Transverse colon (tissue), 4 donors: ENCODE measurements around the gene HSDL2. TPM values are rescaled to one million over a fixed set of nuclear protein-coding genes. Genes with fewer than 3 reads are reported as not detected.

Experiments
- DNase-seq: peaks from one replicate; pipeline ENCODE4 v3.0.0-alpha.2; 2019
- H3K27ac ChIP-seq, 4 donors: fragments of 200-600 bp; sonication (generic); 2 replicates each; pipeline ENCODE4 v1.5.1; 2016 to 2018; ENCODE audit warnings: inconsistent platforms in 4 of 4
- H3K27me3 ChIP-seq: fragments of 200-600 bp; sonication (generic); 2 replicates; pipeline ENCODE4 v1.5.1; 2017; ENCODE audit warnings: inconsistent platforms
- H3K36me3 ChIP-seq, 4 donors: fragments of 200-600 bp; sonication (generic); 2 replicates each; pipeline ENCODE4 v1.5.1; 2017 to 2019; ENCODE audit warnings: inconsistent platforms in 4 of 4
- H3K4me1 ChIP-seq, 4 donors: fragments of 200-600 bp; sonication (generic); 2 replicates each; pipeline ENCODE4 v1.5.1; 2017 to 2020; ENCODE audit warnings: inconsistent platforms in 4 of 4
- H3K4me3 ChIP-seq, 4 donors: fragments of 200-600 bp; sonication (generic); 1 replicate in 1 of 4; 2 replicates in 3 of 4; pipeline versions ENCODE4 v1.5.1 to v1.6.1; 2017 to 2019; ENCODE audit warnings: inconsistent platforms in 4 of 4
- H3K9me3 ChIP-seq, 2 donors: fragments of 200-600 bp; sonication (generic); 2 replicates each; pipeline ENCODE4 v1.5.1; 2017 to 2019; ENCODE audit warnings: inconsistent platforms in 2 of 2
- CTCF ChIP-seq, 5 experiments: fragments of 200-600 bp in 3 of 5; fragments of 450-650 bp in 2 of 5; sonication (generic) in 3 of 5; IDR thresholded peaks; 1 replicate in 2 of 5; 2 replicates in 3 of 5; pipeline ENCODE4 v1.5.1; 2016 to 2017; ENCODE audit warnings: antibody characterized with exemption in 5 of 5, inconsistent platforms in 3 of 5, mild to moderate bottlenecking in 2 of 5, moderate library complexity in 1 of 5
- EP300 ChIP-seq: sonication (generic); formaldehyde crosslinking; IDR thresholded peaks from one replicate; pipeline ENCODE4 v1.6.1; 2017; ENCODE audit warnings: antibody characterized with exemption, low read depth
- POLR2A ChIP-seq: fragments of 450-650 bp; IDR thresholded peaks from one replicate; pipeline ENCODE4 v1.6.1; 2016; ENCODE audit warnings: antibody characterized with exemption, mild to moderate bottlenecking, moderate library complexity
- POLR2AphosphoS5 ChIP-seq, 3 donors: sonication (generic); formaldehyde crosslinking; IDR thresholded peaks; one replicate each; pipeline ENCODE4 v1.6.1; 2016; ENCODE audit warnings: antibody characterized with exemption in 3 of 3
- whole genome bisulfite sequencing, 2 donors: methylation state at CpG; one replicate each; pipeline ENCODE4 v1.1.5; 2018; ENCODE audit warnings: low coverage in 1 of 2; 5-methylcytosine and 5-hydroxymethylcytosine counted together
- in situ Hi-C, 4 donors: fragments of 200-750 bp; cut with MboI; loops; one replicate each; pipeline versions ENCODE4 v1.15.0 to v1.15.1; 2017; ENCODE audit warnings: low sequenced_read_pairs in 3 of 4, low pct_ligation_motif_present in 1 of 4, low pct_unique_long_range_greater_than_20kb in 1 of 4
- intact Hi-C: fragments of 100-400 bp; cut with DNase I; formaldehyde crosslinking; loops from one replicate; pipeline ENCODE4 v1.15.1; 2023; ENCODE audit warnings: low total_unique reads
- total RNA-seq, 4 donors: library from RNA; depleted of rRNA; stranded (reverse); fragments of >200 nt; gene quantifications; one replicate each; pipeline ENCODE4 v1.1.0, GENCODE V29; 2016

Gene HSDL2
- total RNA-seq, result 10 to 100 TPM; 24.9 to 46.4 (median 28.8) TPM

DNA sequence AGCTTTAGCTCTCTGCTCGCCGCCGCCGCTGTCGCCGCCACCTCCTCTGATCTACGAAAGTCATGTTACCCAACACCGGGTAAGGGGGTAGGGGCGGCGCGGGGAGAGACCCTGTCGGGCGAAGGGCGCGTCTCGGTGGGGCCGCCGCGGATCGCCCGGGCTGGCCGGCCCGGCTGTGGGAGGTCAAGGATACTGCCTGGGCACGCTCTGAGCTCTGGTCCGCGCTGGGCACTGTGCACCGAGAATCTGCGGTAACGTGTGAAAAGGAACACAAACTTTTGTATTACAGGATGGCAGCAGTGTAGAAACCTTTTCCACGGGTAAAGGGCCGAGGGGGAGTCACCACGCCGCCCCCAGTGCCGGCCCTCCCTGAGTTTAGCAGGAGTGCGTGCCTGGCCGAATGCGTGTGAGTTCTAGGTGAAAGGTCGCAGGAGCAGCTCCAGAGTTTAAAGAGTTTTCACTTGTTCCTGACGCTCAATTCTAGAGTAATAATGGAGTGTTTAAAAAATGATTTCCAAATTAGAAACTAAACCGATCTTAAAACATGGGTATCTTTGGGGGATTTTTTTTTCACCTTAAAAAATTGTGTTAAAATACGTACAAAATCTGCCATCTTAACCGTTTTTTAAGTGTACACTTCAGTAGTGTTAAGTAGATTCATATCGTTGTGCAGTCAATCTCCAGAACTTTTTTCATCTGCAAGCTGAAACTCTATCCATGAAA lies at the start of gene HSDL2:
HSDL2 (plus strand) TSS at position 7 of the 723 bp plus-strand sequence; CDS start at position 63, 56 bp downstream.
- WGBS, 2 donors, result 0% methylated on average over 6 to 43 of the region's 43 CpGs
- Histone ChIP-seq H3K9me3 (no peaks in the 10 kb centered on the region), H3K4me1 (peaks cover 4 to 57% (median 39%) of the 10 kb centered on the region in 4 donors), H3K27me3 (no peaks in the 10 kb centered on the region), H3K4me3 (peak within 1 kb of the TSS; percentile 51 to 83 (median 72)), H3K27ac (peak within 1 kb of the TSS; percentile 98 to 100 (median 98)), H3K36me3 (no peaks in the 10 kb centered on the region)
- TF ChIP-seq POLR2A (no peak), POLR2AphosphoS5 (IDR thresholded peaks at IDR 0.05) (no peak), EP300 (no peak), CTCF (IDR thresholded peaks at IDR 0.05) (no peak)
- DNase-seq, result peak; percentile 60
- intact Hi-C loops, result no loop called here
- in situ Hi-C loops, result loop anchor here in 1 of 4 donors (25.0 kb wide), 1 partner anchor 332 kb away; the partner anchor contains the start of gene INIP

DNA sequence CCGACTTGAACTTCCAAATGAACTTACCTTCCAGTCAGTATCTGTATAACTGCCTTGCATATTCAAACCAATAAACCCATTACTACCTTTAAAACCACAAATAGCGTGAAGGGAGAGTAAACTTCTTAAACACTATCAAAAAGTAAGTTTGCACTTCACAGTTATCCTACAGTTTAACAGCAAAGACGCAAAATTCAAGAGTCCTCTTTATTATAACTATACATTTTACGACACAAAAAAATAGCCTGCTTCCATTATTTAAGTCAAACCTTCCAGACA lies 48.3 kb upstream of the HSDL2 start:
- DNase-seq, result no peak
- WGBS, 2 donors, result 37 to 42% methylated on average over 4 of the region's 4 CpGs
- peak overlapping the region; percentile 0 to 100 (median 96) for H3K27ac ChIP-seq
- intact Hi-C loops (no loop called here), in situ Hi-C loops (no loop called here)
- peaks cover 6 to 65% (median 29%) of the 10 kb centered on the region in 4 donors for H3K4me1 ChIP-seq
- no peaks in the 10 kb centered on the region for H3K9me3 ChIP-seq
- no peaks in the 10 kb centered on the region for H3K27me3 ChIP-seq
- TF ChIP-seq POLR2A, result no peak
- TF ChIP-seq CTCF (IDR thresholded peaks at IDR 0.05), result no peak
- no peak for TF ChIP-seq POLR2AphosphoS5 (IDR thresholded peaks at IDR 0.05)
- TF ChIP-seq EP300, result no peak
- H3K4me3 ChIP-seq, result peak overlapping the region in 3 of 4 donors; percentile 70 to 98 (median 86)
- H3K36me3 ChIP-seq, result no peaks in the 10 kb centered on the region

DNA sequence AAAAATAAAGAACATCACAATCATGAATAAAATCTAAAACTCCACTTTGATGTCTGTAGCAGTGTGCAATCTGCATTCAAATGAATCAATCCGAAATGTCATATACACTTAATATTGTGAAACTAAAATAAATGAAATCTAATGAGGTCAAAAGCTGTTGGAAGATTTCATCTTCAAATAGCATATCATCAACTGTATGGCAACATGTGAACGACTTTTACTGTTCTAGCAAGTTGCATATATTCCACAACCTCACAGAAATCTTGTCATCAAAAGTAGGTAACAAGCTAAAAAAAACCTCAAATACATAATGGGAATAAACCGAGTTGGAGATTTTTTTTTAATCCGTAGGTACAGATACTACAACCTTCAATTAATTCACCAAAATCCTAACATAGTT lies 47.7 kb upstream of the HSDL2 start:
- H3K36me3 ChIP-seq, result no peaks in the 10 kb centered on the region
- no peak for DNase-seq
- peaks cover 2 to 65% (median 30%) of the 10 kb centered on the region in 4 donors for H3K4me1 ChIP-seq
- intact Hi-C loops (no loop called here), in situ Hi-C loops (no loop called here)
- no peak for TF ChIP-seq CTCF (IDR thresholded peaks at IDR 0.05)
- TF ChIP-seq POLR2AphosphoS5 (IDR thresholded peaks at IDR 0.05), result no peak
- no peaks in the 10 kb centered on the region for H3K27me3 ChIP-seq
- H3K4me3 ChIP-seq, result peak overlapping the region; percentile 70 to 98 (median 88)
- peak overlapping the region; percentile 94 to 100 (median 99) for H3K27ac ChIP-seq
- WGBS, 2 donors, result 6 to 11% methylated on average over 4 of the region's 4 CpGs
- H3K9me3 ChIP-seq, result no peaks in the 10 kb centered on the region

DNA sequence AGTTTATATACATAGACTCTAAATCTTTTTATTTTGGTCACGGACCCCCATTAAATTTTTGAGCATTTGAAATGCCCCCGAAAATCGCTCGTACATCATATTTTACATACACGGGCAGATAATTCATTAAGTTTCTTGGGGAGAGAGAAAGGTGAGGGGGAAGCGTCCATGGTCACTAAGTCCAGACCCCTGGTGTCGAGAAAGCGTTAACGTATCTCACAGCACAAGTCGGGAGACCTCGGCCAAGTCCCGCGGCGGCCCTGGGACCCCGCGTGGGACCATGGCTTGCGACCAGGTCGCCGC lies 47.3 kb upstream of the HSDL2 start:
- in situ Hi-C loops, result no loop called here
- 0% methylated on average over 6 of the region's 19 CpGs; no CpG with 5 or more reads in 1 of the 2 donors for WGBS, 2 donors
- Histone ChIP-seq H3K4me1 (peaks cover 0 to 63% (median 31%) of the 10 kb centered on the region in 4 donors), H3K4me3 (peak overlapping the region; percentile 70 to 98 (median 88)), H3K36me3 (no peaks in the 10 kb centered on the region), H3K27me3 (no peaks in the 10 kb centered on the region), H3K9me3 (no peaks in the 10 kb centered on the region), H3K27ac (peak overlapping the region; percentile 94 to 100 (median 99))
- intact Hi-C loops, result no loop called here
- TF ChIP-seq EP300 (no peak), POLR2A (no peak), CTCF (IDR thresholded peaks at IDR 0.05) (peak in 3 of 5 experiments; percentile 2 to 26 (median 25)), POLR2AphosphoS5 (IDR thresholded peaks at IDR 0.05) (no peak)
- DNase-seq, result no peak
